ENCODE results near the gene COG1. TPM values are rescaled to one million over a fixed set of nuclear protein-coding genes. Genes with fewer than 3 reads are reported as not detected.

COG1 gene
- total and polyA plus RNA-seq, 9 of the 15 experiments (the other 6 are each of a cell fraction or from before 2014, with no cell fraction given) = 9.5 to 26.8 (median 12.9) TPM

- no TSS peak for BruUV-seq (replicated peaks)
- Histone ChIP-seq H3K4me1 (replicated peaks in 1 of 2; ENCODE audit: control insufficient read depth in 2 of 2, insufficient read depth in 2 of 2, low read length in 2 of 2) (peaks cover 9 to 11% of the 10 kb centered on the region in 2 experiments; a peak in 4 of 5 replicates), H3K27me3 (ENCODE audit: control insufficient read depth in 2 of 2, insufficient read depth in 2 of 2, low read length in 2 of 2) (no peaks in the 10 kb centered on the region), H3K9me1 (ENCODE audit: control insufficient read depth, insufficient read depth, low read length) (no peaks in the 10 kb centered on the region), H3K9ac (ENCODE audit: insufficient read depth in 1 of 2, low read depth in 2 of 2, low read length in 2 of 2) (no peak overlapping the region), H3K79me2 (ENCODE audit: control insufficient read depth, insufficient read depth, low read length) (peaks cover 36% of the 10 kb centered on the region), H3K36me3 (ENCODE audit: control insufficient read depth, insufficient read depth, low read length) (peaks cover 65% of the 10 kb centered on the region), H3K4me2 (ENCODE audit: insufficient read depth, low read length) (no peak overlapping the region), H3K9me3 (replicated peaks; ENCODE audit: control insufficient read depth, insufficient read depth, low read depth, low read length) (no peaks in the 10 kb centered on the region), H3K4me3 (no peak overlapping the region), H4K20me1 (replicated peaks; ENCODE audit: control insufficient read depth, insufficient read depth, low read length) (0 out of 2 replicates have a peak, but pooled peaks cover 11% of the 10 kb centered on the region), H3K27ac (ENCODE audit: extremely low read depth, low read depth, low read length) (no peak overlapping the region), H2AFZ (ENCODE audit: low read depth, low read length) (no peak overlapping the region)
- FAIRE-seq (no peak), ATAC-seq (no peak), DNase-seq (ENCODE audit: extremely low read depth in 1 of 4, low spot score in 3 of 4) (no peak)
- peak; percentile 56 for TF ChIP-seq CEBPB (tag; IDR thresholded peaks at IDR 0.05)
- TF ChIP-seq NFATC3 (IDR thresholded peaks at IDR 0.05) = no peak
- TF ChIP-seq HBP1 (CRISPR knock-in tag; IDR thresholded peaks at IDR 0.05) = no peak
- TF ChIP-seq NFIC (IDR thresholded peaks at IDR 0.05) = peak; percentile 83
- no peak for TF ChIP-seq YBX1 (IDR thresholded peaks at IDR 0.05)
- no peak for TF ChIP-seq ZNF175 (CRISPR knock-in tag; IDR thresholded peaks at IDR 0.05; ENCODE audit: low read depth)
- TF ChIP-seq CBX5 (IDR thresholded peaks at IDR 0.05; ENCODE audit: borderline replicate concordance, low read depth) = no peak
- TF ChIP-seq BDP1 (IDR thresholded peaks at IDR 0.05; ENCODE audit: insufficient read depth, insufficient read length) = no peak
- TF ChIP-seq FOXM1 (IDR thresholded peaks at IDR 0.05; ENCODE audit: low read depth) = no peak
- TF ChIP-seq FOXM1 (CRISPR knock-in tag; IDR thresholded peaks at IDR 0.05; ENCODE audit: low read depth) = no peak
- ChIA-PET POLR2A (interaction anchor here (0.7 to 1.6 kb wide), 4 partner anchors 10 to 20 kb away, joined by 3 to 9 read pairs (median 4); a partner anchor contains a TSS), CTCF (ENCODE audit: low intra/inter-chr PET ratio) (no interaction called here)
- in situ Hi-C loops (cut with MboI) = no loop called here
- intact Hi-C loops (cut with micrococcal nuclease) = no loop called here
- WGBS (ENCODE audit: insufficient coverage, low coverage, missing lambda C conversion rate) = 49% methylated on average over 13 of the region's 13 CpGs
Measured at GRCh38 chr17:73211745-73212144, 18.9 kb downstream of the COG1 start.

Measured in K562 (cell line).